DND-41 (cell line): ENCODE data around the gene LINGO3.

Experiments used
- EZH2 ChIP-seq: IDR thresholded peaks from 3 replicates; pipeline ENCODE4 v1.6.1; 2012; ENCODE audit warnings: borderline replicate concordance, low read depth, mild to moderate bottlenecking, moderate library complexity, low read length, inconsistent platforms; ENCODE audit not compliant: severe bottlenecking
- TF ChIP-seq, protein P1 (sequence below): IDR thresholded peaks from 2 replicates; pipeline ENCODE4 v1.5.1; 2012; ENCODE audit warnings: borderline replicate concordance, low read length, moderate library complexity, mild to moderate bottlenecking; ENCODE audit not compliant: poor library complexity, severe bottlenecking; ENCODE audit errors: extremely low read depth

GRCh38 chr19:2354670-2355069, 46.7 kb upstream of the LINGO3 start:
- TF ChIP-seq, protein P1, sequence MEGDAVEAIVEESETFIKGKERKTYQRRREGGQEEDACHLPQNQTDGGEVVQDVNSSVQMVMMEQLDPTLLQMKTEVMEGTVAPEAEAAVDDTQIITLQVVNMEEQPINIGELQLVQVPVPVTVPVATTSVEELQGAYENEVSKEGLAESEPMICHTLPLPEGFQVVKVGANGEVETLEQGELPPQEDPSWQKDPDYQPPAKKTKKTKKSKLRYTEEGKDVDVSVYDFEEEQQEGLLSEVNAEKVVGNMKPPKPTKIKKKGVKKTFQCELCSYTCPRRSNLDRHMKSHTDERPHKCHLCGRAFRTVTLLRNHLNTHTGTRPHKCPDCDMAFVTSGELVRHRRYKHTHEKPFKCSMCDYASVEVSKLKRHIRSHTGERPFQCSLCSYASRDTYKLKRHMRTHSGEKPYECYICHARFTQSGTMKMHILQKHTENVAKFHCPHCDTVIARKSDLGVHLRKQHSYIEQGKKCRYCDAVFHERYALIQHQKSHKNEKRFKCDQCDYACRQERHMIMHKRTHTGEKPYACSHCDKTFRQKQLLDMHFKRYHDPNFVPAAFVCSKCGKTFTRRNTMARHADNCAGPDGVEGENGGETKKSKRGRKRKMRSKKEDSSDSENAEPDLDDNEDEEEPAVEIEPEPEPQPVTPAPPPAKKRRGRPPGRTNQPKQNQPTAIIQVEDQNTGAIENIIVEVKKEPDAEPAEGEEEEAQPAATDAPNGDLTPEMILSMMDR: no peak
- no peak for TF ChIP-seq EZH2
